K562 (cell line): ENCODE data around the gene THADA. TPM values are rescaled to one million over a fixed set of nuclear protein-coding genes. Genes with fewer than 3 reads are reported as not detected.
A peak's percentile ranks its signal among the peaks of the same experiment; 100 is the strongest.

ENCODE experiments used
- BCL6 ChIP-seq: fragments of 250-450 bp; sonication (Bioruptor Pico); IDR thresholded peaks from 2 replicates; pipeline ENCODE4 v1.4.0; 2020
- BCOR ChIP-seq: fragments of 450-650 bp; IDR thresholded peaks from 2 replicates; pipeline ENCODE4 v1.6.1; 2016
- FIP1L1 ChIP-seq: fragments of 200-400 bp; formaldehyde crosslinking; IDR thresholded peaks from 2 replicates; pipeline ENCODE4 v1.6.1; 2018; ENCODE audit warnings: mild to moderate bottlenecking, low read depth, low read length; ENCODE audit not compliant: poor library complexity, severe bottlenecking
- HNRNPL ChIP-seq: fragments of 200-400 bp; formaldehyde crosslinking; IDR thresholded peaks from 2 replicates; pipeline ENCODE4 v1.6.1; 2017; ENCODE audit warnings: low read depth, mild to moderate bottlenecking, low read length
- MCM2 ChIP-seq: fragments of 450-650 bp; IDR thresholded peaks from 2 replicates; pipeline ENCODE4 v1.6.1; 2017; ENCODE audit warnings: low read depth, mild to moderate bottlenecking
- RB1 ChIP-seq: fragments of 450-650 bp; IDR thresholded peaks from 2 replicates; pipeline ENCODE4 v1.6.1; 2017; ENCODE audit warnings: low read depth, mild to moderate bottlenecking
- RNF2 ChIP-seq: sonication (generic); IDR thresholded peaks from 2 replicates; pipeline ENCODE4 v1.6.1; 2016
- TCF7L2 ChIP-seq: fragments of 150-350 bp; IDR thresholded peaks from 2 replicates; pipeline ENCODE4 v1.6.1; 2016; ENCODE audit warnings: low read depth, mild to moderate bottlenecking, low read length, moderate library complexity
- ZNF121 ChIP-seq: sonication (generic); formaldehyde crosslinking; conservative IDR thresholded peaks from 2 replicates; pipeline ENCODE4 v1.8.0; 2022; ENCODE audit warnings: missing genetic modification reagents
- ZNF23 ChIP-seq: fragments of 250-450 bp; sonication (Bioruptor Pico); IDR thresholded peaks from 2 replicates; pipeline ENCODE4 v1.4.0; 2020; ENCODE audit warnings: mild to moderate bottlenecking
- polyA plus RNA-seq, 8 experiments: library from polyadenylated mRNA; depleted of rRNA in 4 of 8; stranded (reverse) in 5 of 8; unstranded in 3 of 8; fragments of >200 nt; fragmentation: Nextera tagmentation in 2 of 8; fragmentation: Illumina TruSeq in 1 of 8; extraction: Ambion mirVana in 2 of 8; extraction: Trizol in 1 of 8; gene quantifications; 2 replicates each; pipeline versions ENCODE4 v1.2.1 to v1.2.3, GENCODE V29; 2011 to 2014; ENCODE audit warnings: inconsistent platforms in 1 of 8, missing spikeins in 1 of 8
- total RNA-seq, 7 experiments: library from RNA; depleted of rRNA in 6 of 7; stranded (reverse); fragments of >200 nt in 6 of 7; fragmentation: Illumina TruSeq in 2 of 7; extraction: Trizol in 2 of 7; gene quantifications; 2 replicates each; pipeline versions ENCODE4 v1.2.1 to v1.2.3, GENCODE V29; 2011 to 2021; ENCODE audit warnings: low replicate concordance in 1 of 7
- TF ChIP-seq, protein P1 (sequence below): fragments of 200-800 bp; sonication (Bioruptor generic); IDR thresholded peaks from 2 replicates; pipeline ENCODE4 v1.6.1; 2017; ENCODE audit warnings: missing genetic modification characterization, missing compliant biosample characterization
- TF ChIP-seq, protein P2 (sequence below): sonication (generic); formaldehyde crosslinking; IDR thresholded peaks from 2 replicates; pipeline ENCODE4 v1.9.0; 2022; ENCODE audit warnings: mild to moderate bottlenecking, missing genetic modification reagents
- TF ChIP-seq, protein P3 (sequence below), 2 experiments: fragments of 450-650 bp in 1 of 2; sonication (generic) in 1 of 2; formaldehyde crosslinking in 1 of 2; IDR thresholded peaks; 2 replicates each; pipeline versions ENCODE4 v1.7.1 to v1.9.0; 2016 to 2022; ENCODE audit warnings: inconsistent platforms in 1 of 2, mild to moderate bottlenecking in 1 of 2, missing genetic modification reagents in 1 of 2

THADA gene
- total and polyA plus RNA-seq, 9 of the 15 experiments (the other 6 are each of a cell fraction or from before 2014, with no cell fraction given) = 17.8 to 34.7 (median 31.9) TPM

DNA sequence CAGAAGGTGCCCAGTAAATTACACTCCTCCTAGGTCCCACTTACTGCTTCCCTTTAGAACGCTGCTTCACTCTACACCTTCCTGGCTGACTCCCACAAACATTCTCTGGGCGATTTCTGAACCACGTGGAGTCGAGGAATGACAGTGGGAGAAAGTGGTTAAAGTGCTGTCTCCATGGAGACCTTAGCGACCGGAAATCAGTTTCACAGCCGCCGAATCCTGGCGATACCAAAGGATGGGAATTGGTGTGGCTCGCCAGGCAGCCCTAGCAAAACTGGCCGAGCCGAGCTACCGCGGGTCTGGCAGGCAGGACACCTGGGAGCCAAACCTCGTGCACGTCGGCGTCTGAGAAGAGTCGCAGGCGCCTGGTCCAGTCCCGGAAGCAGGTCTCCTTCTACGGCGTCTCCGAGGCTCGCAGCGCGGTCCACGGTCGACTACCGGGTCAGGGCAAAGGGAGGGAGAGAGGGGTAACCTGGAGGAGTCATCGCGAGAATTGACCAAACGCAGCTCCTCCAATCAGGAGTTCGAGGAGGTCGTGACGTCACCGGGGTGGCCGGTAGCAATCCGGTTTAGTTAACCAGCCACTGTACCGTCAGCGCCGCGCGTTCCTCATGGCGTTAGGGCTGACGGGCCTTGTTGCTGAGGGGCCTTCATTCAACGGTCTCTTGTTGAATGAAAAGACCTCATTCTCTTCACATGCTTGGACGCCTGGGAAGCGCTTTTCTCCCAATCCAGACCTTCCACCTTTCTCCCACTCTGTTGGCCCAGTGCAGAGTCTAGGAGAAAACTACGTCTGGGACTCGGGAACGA lies at the start of gene THADA (continued):
- TF ChIP-seq, protein P1, sequence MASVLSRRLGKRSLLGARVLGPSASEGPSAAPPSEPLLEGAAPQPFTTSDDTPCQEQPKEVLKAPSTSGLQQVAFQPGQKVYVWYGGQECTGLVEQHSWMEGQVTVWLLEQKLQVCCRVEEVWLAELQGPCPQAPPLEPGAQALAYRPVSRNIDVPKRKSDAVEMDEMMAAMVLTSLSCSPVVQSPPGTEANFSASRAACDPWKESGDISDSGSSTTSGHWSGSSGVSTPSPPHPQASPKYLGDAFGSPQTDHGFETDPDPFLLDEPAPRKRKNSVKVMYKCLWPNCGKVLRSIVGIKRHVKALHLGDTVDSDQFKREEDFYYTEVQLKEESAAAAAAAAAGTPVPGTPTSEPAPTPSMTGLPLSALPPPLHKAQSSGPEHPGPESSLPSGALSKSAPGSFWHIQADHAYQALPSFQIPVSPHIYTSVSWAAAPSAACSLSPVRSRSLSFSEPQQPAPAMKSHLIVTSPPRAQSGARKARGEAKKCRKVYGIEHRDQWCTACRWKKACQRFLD (CRISPR knock-in tag) = peak; percentile 83; the same call in 1 of the 2 replicates
- TF ChIP-seq HNRNPL = no peak
- TF ChIP-seq MCM2 = no peak
- no peak for TF ChIP-seq BCL6 (CRISPR knock-in tag)
- TF ChIP-seq, protein P2, sequence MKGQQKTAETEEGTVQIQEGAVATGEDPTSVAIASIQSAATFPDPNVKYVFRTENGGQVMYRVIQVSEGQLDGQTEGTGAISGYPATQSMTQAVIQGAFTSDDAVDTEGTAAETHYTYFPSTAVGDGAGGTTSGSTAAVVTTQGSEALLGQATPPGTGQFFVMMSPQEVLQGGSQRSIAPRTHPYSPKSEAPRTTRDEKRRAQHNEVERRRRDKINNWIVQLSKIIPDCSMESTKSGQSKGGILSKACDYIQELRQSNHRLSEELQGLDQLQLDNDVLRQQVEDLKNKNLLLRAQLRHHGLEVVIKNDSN (CRISPR knock-in tag) = peak; percentile 66
- TF ChIP-seq RNF2 = peak; percentile 20; the same call in 1 of the 2 replicates
- no peak for TF ChIP-seq ZNF23
- no peak for TF ChIP-seq TCF7L2
- peak; percentile 41; the same call in 1 of the 2 replicates for TF ChIP-seq RB1
- TF ChIP-seq, protein P3, sequence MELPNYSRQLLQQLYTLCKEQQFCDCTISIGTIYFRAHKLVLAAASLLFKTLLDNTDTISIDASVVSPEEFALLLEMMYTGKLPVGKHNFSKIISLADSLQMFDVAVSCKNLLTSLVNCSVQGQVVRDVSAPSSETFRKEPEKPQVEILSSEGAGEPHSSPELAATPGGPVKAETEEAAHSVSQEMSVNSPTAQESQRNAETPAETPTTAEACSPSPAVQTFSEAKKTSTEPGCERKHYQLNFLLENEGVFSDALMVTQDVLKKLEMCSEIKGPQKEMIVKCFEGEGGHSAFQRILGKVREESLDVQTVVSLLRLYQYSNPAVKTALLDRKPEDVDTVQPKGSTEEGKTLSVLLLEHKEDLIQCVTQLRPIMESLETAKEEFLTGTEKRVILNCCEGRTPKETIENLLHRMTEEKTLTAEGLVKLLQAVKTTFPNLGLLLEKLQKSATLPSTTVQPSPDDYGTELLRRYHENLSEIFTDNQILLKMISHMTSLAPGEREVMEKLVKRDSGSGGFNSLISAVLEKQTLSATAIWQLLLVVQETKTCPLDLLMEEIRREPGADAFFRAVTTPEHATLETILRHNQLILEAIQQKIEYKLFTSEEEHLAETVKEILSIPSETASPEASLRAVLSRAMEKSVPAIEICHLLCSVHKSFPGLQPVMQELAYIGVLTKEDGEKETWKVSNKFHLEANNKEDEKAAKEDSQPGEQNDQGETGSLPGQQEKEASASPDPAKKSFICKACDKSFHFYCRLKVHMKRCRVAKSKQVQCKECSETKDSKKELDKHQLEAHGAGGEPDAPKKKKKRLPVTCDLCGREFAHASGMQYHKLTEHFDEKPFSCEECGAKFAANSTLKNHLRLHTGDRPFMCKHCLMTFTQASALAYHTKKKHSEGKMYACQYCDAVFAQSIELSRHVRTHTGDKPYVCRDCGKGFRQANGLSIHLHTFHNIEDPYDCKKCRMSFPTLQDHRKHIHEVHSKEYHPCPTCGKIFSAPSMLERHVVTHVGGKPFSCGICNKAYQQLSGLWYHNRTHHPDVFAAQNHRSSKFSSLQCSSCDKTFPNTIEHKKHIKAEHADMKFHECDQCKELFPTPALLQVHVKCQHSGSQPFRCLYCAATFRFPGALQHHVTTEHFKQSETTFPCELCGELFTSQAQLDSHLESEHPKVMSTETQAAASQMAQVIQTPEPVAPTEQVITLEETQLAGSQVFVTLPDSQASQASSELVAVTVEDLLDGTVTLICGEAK (IDR thresholded peaks at IDR 0.05) = peak; percentile 95
- TF ChIP-seq, protein P3 (CRISPR knock-in tag; IDR thresholded peaks at IDR 0.05) = no peak
- TF ChIP-seq FIP1L1 = no peak
- TF ChIP-seq BCOR = peak; percentile 24; the same call in 1 of the 2 replicates
- TF ChIP-seq ZNF121 (CRISPR knock-in tag) = no peak
